AG10803 (cell line): Measurements from ENCODE around the gene UGCG.

Experiments
- DNase-seq: peaks from one replicate; pipeline ENCODE4 v3.0.0; 2010; ENCODE audit warnings: low read depth
- H3K4me3 ChIP-seq: 2 replicates; pipeline ENCODE4 v1.5.1; 2011; ENCODE audit warnings: mild to moderate bottlenecking, low read length, control low read depth
- CTCF ChIP-seq: conservative IDR thresholded peaks from 2 replicates; pipeline ENCODE4 v1.5.1; 2011; ENCODE audit warnings: mild to moderate bottlenecking, low read length, control low read depth, inconsistent platforms

The UGCG gene

GRCh38 chr9:111910428-111910827, 13.8 kb downstream of the UGCG start:
- H3K4me3 ChIP-seq = no peak overlapping the region
- TF ChIP-seq CTCF = no peak
- DNase-seq = no peak

- no peak for TF ChIP-seq CTCF
- no peak overlapping the region for H3K4me3 ChIP-seq
- peak; percentile 49 for DNase-seq
Observed at GRCh38 chr9:111913159-111913558, 16.5 kb downstream of the UGCG start.

GRCh38 chr9:111914749-111915424, 18.3 kb downstream of the UGCG start:
- no peak for TF ChIP-seq CTCF
- no peak overlapping the region for H3K4me3 ChIP-seq
- DNase-seq = no peak

GRCh38 chr9:111915425-111915758, 18.8 kb downstream of the UGCG start:
- H3K4me3 ChIP-seq = no peak overlapping the region
- no peak for TF ChIP-seq CTCF
- no peak for DNase-seq

- no peak for TF ChIP-seq CTCF
- no peak overlapping the region for H3K4me3 ChIP-seq
- no peak for DNase-seq
Observed at GRCh38 chr9:111916234-111916645, 19.6 kb downstream of the UGCG start.

- TF ChIP-seq CTCF = no peak
- DNase-seq = no peak
- H3K4me3 ChIP-seq = no peak overlapping the region
Observed at GRCh38 chr9:111917201-111917600, 20.6 kb downstream of the UGCG start.

GRCh38 chr9:111917980-111918379, 21.4 kb downstream of the UGCG start:
- no peak for TF ChIP-seq CTCF
- H3K4me3 ChIP-seq = no peak overlapping the region
- DNase-seq = no peak
